Activated CD8-positive, alpha-beta memory T cell treated with anti-CD3 and anti-CD28 coated beads, Interleukin-2, amount 50 U/mL, for 24 hours (primary cell): ENCODE results near the gene CCDC78.
"Not testable (repeated sequence)": the region's sequence is repeated elsewhere in the genome, so short reads cannot be mapped to it uniquely, and the experiment has no call there.

ENCODE experiments used
- DNase-seq: peaks from one replicate; pipeline ENCODE4 v3.0.0-alpha.2; 2020; ENCODE audit errors: extremely low read depth

CCDC78 gene

DNA sequence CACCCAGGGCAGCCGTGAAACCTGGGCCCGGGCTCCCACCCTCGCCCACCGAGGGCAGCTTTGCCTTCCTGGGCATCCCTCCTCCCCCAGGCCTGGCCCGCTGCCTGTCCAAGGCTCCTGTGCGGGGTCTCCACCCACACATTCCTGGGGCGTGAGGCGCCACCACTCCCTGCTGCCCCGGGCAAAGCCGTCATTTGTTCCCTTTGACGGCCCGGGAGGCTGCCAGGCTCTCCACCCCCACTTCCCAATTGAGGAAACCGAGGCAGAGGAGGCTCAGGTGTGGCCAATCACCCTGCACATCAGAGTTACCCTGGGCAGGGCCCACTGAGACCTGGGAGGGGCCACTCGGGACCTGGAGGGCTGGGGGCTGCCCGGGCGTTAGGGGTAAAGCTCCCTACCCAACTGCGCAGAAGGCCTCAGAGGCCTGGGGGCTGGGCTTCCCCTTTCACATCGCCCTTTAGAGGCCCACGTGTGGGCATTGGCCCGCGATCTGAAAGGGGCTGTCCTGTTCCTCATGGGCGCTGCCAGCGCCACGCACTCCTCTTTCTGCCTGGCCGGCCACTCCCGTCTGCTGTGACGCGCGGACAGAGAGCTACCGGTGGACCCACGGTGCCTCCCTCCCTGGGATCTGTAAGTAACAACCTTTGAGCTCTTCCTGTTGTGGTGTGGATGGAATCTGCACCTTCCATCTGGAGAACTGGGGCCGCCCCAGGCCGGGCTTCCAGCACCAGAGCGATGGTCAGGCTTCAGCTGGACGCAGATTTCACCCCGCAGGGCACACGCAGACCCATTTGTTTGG is 34.5 kb upstream of the CCDC78 start, which contains the start of gene MSLN:
Gene MSLN (plus strand): TSS at position 190 of the 799 bp plus-strand sequence. CDS start 1,947 bp downstream, outside the sequence.
- no peak for DNase-seq

DNA sequence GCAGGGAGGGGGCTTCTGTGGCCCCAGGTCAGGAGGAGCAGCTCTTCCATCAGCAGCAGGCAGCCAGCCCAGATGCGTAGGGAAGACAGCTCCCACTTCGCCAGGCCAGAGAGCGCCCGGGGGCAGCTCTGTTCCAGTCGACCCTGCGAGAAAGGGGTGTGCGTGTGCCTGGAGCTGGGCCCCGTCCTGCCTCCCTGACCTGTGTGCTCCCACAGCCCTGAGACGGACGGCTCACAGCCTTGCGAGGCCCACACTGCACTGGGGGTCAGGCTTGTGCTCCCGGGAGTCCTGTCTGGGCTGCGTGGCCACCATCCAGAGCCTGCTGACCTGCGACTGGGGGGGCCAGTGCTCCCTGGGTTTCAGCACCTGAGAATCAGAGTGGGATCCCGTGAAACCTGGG is 33.8 kb upstream of the CCDC78 start:
- no peak for DNase-seq

DNA sequence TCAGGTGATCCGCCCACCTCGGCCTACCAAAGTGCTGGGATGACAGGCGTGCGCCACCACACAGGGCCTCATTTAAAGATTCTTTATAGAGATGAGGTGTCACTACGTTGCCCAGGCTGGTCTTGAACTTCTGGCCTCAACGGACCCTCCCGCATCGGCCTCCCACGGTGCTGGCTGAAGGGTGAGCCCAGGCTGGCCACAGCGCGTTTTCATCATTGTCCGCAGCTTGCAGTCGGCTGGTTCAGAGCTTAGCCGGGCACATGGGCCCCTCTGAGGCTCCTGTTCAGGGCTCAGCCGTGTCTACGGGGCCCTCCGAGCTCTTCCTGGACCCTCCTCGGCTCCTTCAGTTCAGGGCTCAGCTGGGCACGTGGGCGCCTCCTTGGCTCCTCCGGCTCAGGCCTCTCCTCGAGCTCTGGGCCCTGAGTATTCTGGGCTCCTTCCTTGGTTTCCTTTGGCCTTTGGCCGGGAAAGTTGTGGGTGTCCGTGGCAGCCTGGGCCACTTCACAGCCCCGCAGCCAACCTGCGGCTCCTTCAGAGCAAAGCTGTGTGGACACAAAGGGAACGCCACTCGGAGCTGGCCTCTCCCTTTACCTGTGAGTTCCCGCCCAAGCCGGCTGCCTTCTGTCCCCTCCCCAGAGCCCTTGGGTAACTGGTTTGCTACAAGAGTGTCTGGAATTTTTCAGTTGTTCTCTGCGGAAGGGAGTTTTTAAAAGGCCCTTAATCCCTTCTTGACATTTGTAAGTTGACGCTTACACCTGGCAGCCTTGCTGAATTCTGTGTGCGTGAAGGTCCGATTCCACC is 33.1 kb upstream of the CCDC78 start:
- DNase-seq, result no peak

DNA sequence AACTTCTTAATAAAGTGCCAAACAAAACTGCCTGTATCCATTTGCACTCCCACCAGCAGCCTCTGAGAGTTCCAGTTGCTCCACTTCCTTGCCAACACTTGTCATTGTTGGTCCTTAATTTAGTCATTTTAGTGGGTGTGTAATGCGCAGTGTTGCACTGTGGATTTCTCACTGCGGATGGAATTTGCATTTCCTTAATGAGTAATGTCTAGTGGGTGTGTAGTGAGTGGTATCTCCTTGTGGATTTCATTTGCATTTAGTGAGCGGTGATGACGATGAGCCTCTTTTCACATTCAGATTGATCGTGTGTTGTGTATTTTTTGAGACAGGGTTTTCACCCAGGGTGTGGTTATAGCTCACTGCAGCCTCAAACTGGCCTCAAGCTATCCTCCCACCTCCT is 30.2 kb upstream of the CCDC78 start:
- no peak for DNase-seq

DNA sequence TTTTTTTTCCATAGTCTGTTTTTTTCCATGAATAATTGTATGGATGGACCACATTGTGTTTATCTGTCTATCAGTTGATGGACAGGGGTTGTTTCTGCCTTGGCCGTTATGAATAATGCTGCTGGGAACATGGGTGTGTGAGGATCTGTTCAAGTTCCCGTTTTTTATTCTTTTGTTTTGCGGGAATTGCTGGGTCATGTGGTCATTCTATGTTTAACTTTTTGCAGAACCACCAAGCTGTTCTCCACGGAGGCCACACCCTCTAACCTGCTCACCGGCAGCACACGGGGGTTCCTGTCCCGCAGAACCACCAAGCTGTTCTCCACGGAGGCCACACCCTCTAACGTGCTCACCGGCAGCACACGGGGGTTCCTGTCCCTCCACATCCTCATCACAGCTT is 28.4 kb upstream of the CCDC78 start:
- no peak for DNase-seq

DNA sequence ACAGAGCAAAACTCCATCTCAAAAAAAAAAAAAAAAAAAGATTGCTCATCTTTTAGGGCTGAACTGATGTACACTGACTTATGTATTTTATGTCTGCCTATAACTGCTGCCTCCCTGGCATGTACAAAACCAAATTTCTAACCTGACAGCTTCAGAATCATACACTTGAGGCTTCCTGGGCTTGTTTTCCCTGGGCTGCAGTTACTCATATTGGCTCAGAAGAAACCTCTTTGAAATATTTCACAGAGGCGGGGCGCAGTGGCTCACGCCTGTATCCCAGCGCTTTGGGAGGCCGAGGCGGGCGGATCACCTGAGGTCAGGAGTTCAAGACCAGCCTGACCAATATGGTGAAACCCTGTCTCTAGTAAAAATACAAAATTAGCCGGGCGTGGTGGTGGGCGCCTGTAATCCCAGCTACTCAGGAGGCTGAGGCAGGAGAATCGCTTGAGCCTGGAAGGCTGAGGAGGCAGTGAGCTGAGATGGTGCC is 27.9 kb upstream of the CCDC78 start:
- not testable (repeated sequence) for DNase-seq

DNA sequence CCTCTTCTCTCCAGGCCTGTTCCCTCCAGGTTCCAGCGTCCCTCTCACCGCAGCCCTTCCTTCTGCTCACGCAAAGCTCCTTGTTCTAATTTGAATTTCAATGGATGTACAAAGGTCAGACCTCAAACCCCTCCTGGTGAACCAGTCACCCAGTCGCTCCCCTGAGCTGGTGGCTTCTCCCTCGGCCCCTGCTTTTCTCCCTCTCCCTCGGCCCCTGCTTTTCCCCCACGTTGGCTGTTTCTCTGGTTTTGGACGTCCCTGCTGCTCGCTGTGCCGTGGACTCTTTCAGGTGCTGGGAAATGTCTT is 25.7 kb upstream of the CCDC78 start:
- DNase-seq, result no peak

DNA sequence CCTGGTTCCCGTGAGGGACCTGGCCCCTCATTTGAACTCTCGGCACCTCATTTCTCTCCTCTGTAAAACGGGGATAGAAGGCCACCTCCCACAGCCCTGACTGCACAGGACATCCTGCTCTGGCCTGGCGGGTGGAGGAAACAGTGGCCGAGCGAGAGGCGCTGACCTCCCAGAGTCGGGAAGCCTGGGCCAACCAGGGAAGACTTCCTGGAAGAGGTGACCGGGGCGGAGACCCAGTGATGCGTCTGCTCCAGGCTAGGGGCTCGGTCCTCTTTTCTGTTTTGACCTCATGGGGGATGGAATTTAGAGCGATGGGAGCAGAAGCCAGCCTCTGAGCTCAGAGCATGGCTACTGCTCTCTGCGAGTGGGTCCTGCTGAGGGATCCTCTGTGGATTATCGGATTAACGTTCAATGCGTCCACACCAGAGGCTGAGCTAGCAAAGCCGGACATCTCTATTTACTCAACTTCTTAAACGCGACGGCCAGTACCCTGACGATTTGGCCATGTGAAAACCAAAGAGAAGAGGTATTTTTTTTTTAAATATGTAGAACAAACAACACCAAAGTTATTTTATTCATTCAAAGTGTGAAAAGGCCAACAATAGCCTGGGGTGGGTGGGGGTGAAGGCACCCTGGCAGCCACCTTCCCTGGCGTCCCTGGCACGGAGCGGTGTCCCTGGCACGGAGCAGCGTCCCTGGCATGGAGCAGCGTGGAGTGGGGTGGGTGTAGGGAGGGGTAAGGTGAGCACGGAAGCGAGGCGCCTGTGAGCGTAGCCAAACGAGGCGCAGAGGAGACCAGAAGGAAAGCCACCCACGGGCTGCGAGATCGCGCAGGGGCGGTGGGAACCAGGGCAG is 25.1 kb upstream of the CCDC78 start:
- no peak for DNase-seq

DNA sequence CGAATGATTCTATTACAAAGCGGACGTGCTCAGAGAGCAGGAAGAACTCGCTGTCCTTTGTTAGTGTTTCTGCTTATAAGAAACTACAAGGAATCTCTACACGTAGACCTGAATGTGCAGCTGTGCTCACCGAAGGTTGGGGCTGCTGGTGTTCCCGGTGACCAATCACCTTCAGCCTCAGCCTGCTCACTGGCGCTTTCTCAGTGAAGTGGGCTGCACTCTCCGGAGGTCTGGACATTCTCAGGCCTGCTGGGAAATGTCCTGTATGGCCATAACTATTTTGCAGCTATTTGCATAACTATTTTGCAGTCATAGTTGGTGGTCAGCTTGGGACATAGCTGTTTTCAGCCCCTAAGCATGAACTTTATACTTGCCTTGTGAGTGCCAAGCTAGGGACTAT is 24.2 kb upstream of the CCDC78 start:
- DNase-seq, result no peak

DNA sequence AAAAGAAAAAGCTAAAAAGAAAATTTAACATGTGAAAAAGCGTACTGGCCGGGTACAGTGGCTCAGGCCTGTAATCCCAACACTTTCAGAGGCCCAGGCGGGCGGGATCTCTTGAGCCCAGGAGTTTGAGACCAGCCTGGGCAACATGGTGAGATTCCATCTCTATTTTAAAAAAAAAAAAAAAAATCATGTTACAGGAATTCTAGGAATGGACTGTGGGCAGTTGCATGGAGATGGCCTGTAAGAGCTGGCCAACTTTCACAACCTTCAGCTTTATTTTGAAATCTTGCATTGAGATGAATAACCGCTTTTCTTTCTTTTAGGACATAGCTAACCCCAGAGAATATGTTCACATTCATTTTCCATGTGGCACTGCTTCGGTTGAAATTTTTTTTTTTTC is 22.8 kb upstream of the CCDC78 start:
- no peak for DNase-seq

DNA sequence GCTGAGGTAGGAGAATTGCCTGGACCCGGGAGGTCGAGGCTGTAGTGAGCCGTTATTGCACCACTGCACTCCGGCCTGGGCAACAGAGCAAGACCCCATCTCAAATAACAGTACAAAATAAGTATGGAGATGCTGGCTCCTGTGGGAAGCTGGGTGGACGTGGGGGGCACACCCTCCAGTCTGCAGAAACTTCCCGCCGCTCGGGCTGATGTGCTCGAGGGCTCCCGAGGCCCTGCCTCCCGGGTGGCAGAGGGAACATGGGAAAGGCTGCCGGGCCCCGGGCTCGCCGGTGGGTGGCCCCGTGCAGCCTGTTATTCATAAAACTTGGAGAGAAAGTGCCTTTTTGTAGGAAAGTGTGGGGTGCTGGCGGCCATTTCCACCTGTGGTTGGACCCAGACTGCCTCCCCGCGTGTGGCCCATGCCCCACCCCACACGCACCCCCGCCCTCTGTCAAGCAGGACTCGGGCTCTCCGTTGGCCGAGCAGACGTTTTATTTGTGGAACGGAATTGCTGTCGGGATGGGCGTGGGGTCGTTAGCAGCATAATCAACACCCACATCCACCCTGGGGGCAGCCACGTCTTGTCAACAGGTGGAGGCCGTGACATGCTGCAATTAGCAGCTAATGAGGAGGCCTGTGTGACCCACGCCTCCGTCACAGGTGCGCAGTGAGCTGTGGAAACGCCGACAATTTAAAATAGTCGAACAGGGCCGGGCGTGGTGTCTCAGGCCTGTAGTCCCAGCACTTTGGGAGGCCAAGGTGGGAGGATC is 21.9 kb upstream of the CCDC78 start:
- DNase-seq, result no peak

DNA sequence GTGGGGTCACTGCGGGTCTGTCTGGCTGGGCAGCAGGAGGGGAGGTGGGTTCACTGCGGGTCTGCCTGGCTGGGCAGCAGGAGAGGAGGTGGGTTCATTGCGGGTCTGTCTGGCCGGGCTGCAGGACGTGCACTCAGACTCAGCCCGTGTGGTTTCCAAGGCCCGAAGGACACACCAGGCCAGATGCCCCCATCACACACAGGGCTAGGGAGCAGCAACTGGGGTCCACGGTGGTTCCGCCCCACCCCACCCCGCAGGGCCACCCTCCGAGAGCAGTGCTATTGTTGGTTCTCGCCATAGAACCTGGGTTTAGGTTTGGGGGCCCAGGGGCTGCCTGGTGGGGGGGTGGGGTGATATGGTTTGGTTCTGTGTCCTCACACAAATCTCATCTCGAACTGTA is 20.4 kb upstream of the CCDC78 start:
- no peak for DNase-seq

DNA sequence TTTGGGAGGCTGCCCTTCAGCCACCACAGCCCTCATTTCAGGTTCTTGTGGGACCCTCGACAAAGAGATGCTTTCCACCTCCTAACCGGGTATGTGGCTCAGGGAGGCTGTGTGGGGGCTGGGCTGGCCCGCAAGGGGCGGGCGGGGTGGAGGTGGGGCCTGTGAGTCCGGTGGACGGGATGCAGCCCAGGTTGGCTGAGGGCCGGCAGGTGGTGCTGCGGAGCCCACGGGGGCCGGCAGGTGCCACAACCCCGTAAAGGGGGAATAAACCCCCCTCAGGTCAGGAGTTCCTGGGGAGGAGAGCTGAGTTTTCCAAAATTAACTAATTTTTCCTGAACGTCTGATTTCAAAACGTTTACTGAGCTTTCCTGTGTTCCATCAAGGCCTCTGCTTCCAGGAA is 19.5 kb upstream of the CCDC78 start:
- DNase-seq, result no peak

DNA sequence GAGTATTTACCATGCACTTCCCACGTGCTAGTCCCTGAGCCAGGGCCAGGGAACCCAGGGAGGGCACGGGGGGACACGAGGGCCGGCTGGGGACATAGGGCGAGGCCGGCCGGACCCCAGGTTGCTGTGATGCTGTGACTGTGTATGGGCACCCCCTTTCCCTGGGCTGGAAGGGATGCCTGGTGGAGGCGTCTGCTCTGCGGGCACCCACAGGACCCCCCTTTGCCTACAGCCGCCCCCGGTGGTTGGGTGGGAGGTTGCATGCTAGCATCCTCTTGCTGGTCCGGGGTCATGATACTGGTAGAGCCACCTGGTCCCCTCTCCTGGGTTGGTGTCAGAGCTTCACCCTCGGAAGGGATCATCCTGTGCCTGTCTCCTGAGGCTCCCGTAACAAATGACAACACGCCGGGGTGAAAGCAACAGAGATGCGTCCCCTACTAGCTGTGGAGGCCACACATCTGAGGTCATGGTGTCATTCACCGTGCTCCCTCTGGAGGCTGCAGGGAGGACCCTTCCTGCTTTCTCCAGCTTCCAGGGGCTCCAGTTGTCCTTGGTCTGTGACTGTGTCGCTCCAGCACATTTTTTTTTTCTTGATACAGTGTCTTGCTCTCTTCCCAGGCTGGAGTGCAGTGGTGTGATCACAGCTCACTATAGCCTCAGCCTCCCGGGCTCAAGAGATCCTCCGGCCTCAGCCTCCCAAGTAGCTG is 17.7 kb upstream of the CCDC78 start:
- no peak for DNase-seq

DNA sequence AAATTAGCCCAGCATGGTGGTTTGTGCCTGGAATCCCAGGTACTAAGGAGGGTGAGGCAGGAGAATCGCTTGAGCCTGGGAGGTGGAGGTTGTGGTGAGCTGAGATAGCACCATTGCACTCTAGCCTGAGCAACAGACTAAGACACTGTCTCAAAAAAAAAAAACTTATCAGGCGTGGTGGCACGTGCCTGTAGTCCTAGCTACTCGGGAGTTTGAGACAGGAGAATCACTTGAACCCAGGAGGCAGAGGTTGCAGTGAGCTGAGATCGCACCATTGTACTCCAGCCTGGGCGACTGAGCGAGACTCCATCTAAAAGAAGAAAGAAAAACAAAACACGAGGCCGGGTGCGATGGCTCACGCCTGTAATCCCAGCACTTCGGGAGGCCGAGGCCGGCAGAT is 16.7 kb upstream of the CCDC78 start:
- DNase-seq, result not testable (repeated sequence)

DNA sequence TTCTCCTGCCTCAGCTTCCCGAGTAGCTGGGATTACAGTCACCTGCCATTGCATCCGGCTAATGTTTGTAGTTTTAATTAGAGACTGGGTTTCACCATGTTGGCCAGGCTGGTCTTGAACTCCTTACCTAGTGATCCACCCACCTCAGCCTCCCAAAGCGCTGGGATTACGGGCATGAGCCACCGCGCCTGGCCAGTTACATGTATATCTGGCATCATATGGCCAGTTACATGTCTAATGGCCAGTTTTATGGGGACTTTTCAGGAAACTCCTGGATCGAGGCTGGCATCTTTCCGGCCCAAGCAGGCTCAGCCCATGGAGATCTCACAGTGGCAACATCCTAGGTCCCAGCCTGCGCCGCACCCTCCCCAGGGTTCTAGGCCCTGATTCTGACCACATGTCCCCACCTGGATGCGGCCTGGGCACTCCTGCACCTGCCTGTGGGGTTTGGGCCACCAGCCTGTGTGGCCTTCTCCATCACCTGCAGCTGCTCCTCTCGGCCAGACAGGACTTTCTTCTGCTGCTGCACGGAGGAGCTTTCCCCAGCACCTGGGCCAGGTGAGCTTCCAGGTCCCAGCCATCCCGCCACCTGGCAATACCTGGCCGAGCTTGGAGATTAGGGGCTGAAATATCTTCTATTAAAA is 15.9 kb upstream of the CCDC78 start:
- DNase-seq, result no peak

DNA sequence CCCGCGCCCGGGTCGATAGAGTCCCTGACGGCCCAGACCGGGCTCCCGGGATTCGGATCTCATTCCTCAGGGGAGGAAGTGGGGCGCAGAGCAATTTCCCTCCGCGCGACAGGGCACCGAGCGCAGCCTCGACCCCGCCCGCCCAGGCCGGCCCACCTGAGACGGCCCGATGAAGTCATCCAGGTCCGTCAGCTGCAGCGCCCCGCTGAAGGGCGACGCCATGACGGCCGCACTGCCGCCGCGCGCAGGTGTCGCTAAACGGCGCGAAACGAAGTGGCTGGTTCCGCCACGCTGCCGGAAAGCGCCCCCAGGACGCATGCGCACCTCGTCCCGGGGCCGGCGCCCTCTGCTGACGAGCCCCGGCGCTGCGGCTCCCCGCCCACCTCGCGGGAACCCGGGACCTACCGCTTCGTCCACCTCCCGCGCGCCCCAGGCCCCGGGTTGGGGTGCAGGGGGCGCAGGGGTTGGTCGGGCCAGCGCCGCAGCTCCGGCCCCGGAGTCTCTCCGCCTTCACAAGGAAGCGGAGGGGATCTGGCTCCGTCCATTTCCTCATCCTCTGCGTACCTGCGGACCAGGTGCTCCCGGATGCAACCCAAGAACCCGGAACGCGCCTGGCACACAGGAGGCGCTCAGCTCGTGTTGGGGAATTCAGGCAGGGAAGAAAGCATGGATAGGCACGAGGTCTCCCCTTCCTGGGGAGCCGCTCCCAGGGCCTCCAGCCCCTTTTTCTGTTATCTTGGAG is 14.7 kb upstream of the CCDC78 start, which contains the start of gene CIAO3:
Gene CIAO3 (minus strand): TSS at position 234 of the 742 bp plus-strand sequence. CDS start 12 bp downstream, at position 222.
- peak; percentile 84 for DNase-seq

DNA sequence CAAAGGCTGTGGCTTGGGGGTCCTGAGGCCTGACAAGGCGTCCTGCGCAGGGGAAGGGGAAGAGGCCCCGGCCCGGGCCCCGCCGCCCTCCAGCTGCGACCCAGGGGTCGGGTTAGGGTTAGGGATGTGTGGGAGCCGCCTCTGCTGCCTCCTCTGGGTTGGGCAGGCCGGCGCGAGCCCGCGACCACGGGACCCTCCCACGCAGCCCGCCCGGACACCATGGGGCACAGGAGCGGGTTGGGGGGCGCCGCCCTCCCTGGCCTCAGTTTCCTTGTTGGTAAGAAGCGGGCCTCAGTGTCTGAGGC is 14.2 kb upstream of the CCDC78 start:
- no peak for DNase-seq
